Activated T-cell treated with anti-CD3 and anti-CD28 coated beads for 24 hours (primary cell): Measurements from ENCODE around the gene TSPAN18.

Source experiments
- DNase-seq: peaks from one replicate; pipeline ENCODE4 v3.0.0-alpha.2; 2020; ENCODE audit warnings: low read depth

The TSPAN18 gene

GRCh38 chr11:44916801-44917385 is 190.1 kb downstream of the TSPAN18 start:
- DNase-seq = no peak

GRCh38 chr11:44917741-44918140 is 191.0 kb downstream of the TSPAN18 start:
- DNase-seq = no peak

- DNase-seq = no peak
Measured at GRCh38 chr11:44920451-44920850, 193.7 kb downstream of the TSPAN18 start.

- no peak for DNase-seq
Measured at GRCh38 chr11:44923115-44923514, 196.4 kb downstream of the TSPAN18 start.

GRCh38 chr11:44923806-44924205 is 197.0 kb downstream of the TSPAN18 start:
- no peak for DNase-seq

GRCh38 chr11:44926036-44926435 is 199.3 kb downstream of the TSPAN18 start:
- no peak for DNase-seq

- peak; percentile 48 for DNase-seq
Measured at GRCh38 chr11:44927174-44927661, 200.5 kb downstream of the TSPAN18 start.

- no peak for DNase-seq
Measured at GRCh38 chr11:44928144-44928543, 201.4 kb downstream of the TSPAN18 start.

- no peak for DNase-seq
Measured at GRCh38 chr11:44928816-44929215, 202.1 kb downstream of the TSPAN18 start.

- no peak for DNase-seq
Measured at GRCh38 chr11:44930588-44931302, 204.0 kb downstream of the TSPAN18 start.

GRCh38 chr11:44931466-44931865 is 204.7 kb downstream of the TSPAN18 start:
- DNase-seq = no peak

GRCh38 chr11:44934110-44934509 is 207.3 kb downstream of the TSPAN18 start:
- DNase-seq = no peak

- no peak for DNase-seq
Measured at GRCh38 chr11:44934735-44935250, 208.0 kb downstream of the TSPAN18 start.

- DNase-seq = peak; percentile 78
Measured at GRCh38 chr11:44936525-44936924, 209.8 kb downstream of the TSPAN18 start.

- no peak for DNase-seq
Measured at GRCh38 chr11:44936951-44937543, 210.3 kb downstream of the TSPAN18 start.

- no peak for DNase-seq
Measured at GRCh38 chr11:44938066-44938691, 211.4 kb downstream of the TSPAN18 start.

- DNase-seq = no peak
Measured at GRCh38 chr11:44939673-44940395, 213.1 kb downstream of the TSPAN18 start.

GRCh38 chr11:44940404-44940803 is 213.6 kb downstream of the TSPAN18 start:
- no peak for DNase-seq

- no peak for DNase-seq
Measured at GRCh38 chr11:44940835-44941234, 214.1 kb downstream of the TSPAN18 start.

- DNase-seq = no peak
Measured at GRCh38 chr11:44941259-44942021, 214.7 kb downstream of the TSPAN18 start.
